Measurements from ENCODE around the gene OR4C5. TPM values are rescaled to one million over a fixed set of nuclear protein-coding genes. Genes with fewer than 3 reads are reported as not detected.
"Not testable (repeated sequence)": the region's sequence is repeated elsewhere in the genome, so short reads cannot be mapped to it uniquely, and the experiment has no call there.

OR4C5 gene
- total RNA-seq: not detected
- long read RNA-seq: 0 reads

DNA sequence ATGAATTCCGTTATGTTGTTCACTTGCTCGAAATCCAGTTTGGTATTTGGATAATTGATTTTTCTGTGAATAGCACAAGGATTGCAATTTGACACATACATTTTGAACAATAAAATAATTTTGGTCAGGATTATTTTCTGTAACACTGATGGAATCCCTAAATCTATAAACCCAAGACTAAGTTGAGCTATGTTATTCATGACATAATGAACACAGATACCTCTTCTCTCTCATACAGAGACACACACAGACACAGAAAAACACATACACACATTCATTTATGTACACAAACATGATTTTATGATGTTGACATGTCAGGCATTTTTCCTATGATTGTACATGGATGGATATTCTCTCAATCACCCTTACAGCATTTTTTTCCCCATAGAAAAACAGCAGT, at the start of gene OR4C5:
Gene OR4C5 (minus strand): TSS at position 101 of the 400 bp plus-strand sequence. CDS start 0 bp downstream, at position 101.
- no peak for ATAC-seq
- no peak for DNase-seq

DNA sequence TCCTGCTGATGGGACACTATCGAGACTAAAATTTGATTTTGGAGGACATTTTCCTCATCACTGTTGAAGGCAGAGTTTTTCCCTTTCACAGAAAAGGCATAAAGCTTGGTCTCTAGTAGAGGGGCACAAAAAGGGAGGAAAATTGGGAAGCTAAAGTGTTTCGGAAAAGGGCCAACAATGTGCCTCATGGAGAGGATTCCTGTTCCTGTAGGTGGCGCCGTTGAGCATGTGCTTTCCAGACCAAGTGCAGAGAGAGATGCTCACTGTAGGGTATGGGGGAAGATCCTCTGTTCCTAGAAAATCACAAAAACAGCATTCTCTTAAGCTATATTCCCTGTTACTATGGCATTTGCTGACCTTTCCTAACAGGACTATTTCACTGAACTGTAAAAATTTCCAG, 18.4 kb upstream of the OR4C5 start:
- intact Hi-C loops (cut with DNase I, micrococcal nuclease): no loop called here
- ATAC-seq: no peak

More for the DNA sequence above, at the start of gene OR4C5:
- intact Hi-C loops (cut with DNase I, micrococcal nuclease): no loop called here

DNA sequence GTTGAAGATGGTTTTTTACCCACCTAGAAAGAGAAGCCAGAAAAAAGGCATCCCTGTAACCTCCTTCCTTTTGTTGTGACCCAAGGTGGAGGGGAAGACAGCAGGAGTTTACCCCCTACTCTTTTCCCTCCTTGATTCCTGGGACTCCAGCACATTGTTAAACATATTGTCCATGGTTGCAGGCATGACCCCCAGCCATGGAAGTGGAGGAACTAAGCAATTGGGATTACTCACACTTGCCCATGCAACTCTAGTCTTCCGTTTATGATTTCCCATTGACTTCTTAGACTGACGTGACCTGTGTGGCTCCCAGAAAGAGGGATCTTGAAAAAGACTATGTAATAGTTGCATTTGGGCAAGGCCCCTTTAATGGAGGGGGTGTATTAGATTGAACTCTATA, 17.9 kb upstream of the OR4C5 start:
- ATAC-seq; intact Hi-C loops (cut with DNase I, micrococcal nuclease); DNase-seq: not testable (repeated sequence)

More for the DNA sequence above, 18.4 kb upstream of the OR4C5 start:
- DNase-seq: no peak

DNA sequence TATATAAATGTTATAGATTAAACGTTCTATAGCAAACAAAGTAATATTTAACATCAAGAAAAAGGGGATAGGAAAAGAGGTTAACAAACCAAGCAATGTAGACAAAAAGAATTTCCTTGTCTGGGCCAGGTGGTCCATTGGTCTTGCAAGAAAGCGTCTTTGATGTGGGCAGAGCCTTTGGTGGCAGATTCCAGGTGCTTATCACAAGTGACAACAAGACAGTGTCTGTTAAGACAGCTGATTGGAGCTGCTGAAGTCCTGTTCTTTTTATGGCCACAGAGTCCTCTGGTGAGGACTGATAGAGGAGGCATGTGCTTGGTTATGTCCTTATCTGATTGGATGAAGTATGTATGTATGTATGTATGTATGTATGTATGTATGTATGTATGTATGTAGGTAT, 5.0 kb downstream of the OR4C5 start:
- ATAC-seq; intact Hi-C loops (cut with DNase I, micrococcal nuclease); DNase-seq: not testable (repeated sequence)

DNA sequence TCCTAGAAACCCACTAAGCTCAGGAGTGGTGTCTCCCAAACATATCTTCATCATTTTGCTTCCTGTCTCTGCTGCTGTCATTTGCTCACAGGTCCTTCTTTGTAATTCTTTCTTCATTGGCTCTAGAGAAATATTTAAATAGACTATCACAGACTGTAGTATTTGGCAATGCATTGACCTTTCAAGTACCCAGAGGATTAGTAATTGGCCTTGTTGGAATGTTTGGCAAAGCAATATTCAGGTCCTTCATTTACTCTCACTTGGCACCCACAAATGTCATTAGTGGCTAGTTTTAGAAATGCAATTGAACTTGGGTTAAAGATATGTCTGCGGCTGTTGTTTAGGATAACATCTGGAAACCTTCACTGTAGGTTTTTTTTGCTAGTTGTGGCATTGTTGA, 11.6 kb downstream of the OR4C5 start:
- intact Hi-C loops (cut with DNase I, micrococcal nuclease): no loop called here
- DNase-seq (no peak), ATAC-seq (no peak)

DNA sequence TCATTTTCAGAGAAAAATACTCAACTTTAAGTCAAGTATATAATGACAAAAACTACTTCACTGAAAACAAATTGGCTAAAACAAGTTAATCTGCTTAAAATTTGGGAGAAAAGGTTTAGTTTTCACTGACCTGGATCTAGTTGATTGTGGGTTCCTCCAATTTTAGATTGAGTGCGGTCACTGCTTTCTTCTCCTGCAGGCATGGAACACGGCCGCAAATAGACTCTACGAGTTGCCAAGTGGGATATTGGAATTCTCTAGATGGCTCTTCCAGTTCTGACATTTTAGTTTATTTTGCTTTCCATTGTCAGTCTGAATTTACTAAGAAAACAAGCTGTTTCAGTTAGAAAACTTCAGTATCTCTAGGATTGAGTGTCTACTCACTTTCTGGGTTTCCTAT, 12.3 kb downstream of the OR4C5 start:
- no peak for ATAC-seq
- DNase-seq: no peak
- intact Hi-C loops (cut with DNase I, micrococcal nuclease): no loop called here

DNA sequence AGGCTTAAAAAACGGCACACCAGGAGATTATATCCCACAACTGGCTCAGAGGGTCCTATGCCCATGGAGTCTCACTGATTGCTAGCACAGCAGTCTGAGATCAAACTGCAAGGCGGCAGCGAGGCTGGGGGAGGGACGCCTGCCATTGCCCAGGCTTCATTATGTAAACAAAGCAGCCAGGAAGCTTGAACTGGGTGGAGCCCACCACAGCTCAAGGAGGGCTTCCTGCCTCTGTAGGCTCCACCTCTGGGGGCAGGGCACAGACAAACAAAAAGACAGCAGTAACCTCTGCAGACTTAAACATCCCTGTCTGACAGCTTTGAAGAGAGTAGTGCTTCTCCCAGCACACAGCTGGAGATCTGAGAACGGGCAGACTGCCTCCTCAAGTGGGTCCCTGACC, 20.0 kb downstream of the OR4C5 start:
- intact Hi-C loops (cut with DNase I, micrococcal nuclease); DNase-seq; ATAC-seq: not testable (repeated sequence)

DNA sequence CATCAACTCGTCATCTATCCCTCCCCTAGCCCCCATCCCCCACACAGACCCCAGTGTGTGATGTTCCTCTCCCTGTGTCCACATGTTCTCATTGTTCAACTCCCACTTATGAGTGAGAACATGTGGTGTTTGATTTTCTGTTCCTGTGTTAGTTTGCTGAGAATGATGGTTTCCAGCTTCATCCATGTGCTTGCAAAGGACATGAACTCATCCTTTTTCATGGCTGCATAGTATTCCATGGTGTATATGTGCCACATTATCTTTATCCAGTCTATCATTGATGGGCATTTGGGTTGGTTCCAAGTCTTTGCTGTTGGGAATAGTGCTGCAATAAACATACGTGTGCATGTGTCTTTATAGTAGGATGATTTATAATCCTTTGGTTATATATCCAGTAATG, 23.8 kb downstream of the OR4C5 start:
- ATAC-seq; intact Hi-C loops (cut with DNase I, micrococcal nuclease): not testable (repeated sequence)

DNA sequence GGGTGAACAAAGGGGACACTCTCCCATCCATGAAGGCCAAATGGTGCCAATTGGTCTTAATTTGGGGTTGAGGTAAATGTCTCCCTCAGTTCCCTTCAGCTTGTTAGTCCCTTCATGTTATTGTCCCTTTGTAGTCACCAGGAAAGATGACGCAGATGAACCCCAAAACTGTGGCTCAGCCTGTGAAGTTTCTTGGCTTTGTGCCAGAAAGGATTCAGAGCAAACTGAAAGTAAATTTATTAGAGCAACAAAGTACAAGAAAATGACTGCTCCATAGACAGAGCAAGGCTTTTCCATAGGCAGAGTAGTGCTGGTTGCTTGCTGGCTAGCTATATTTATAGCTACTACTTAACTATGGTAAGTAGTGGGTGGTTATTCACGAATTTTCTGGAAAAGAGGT, 24.8 kb downstream of the OR4C5 start:
- DNase-seq: no peak
- ATAC-seq: no peak
- intact Hi-C loops (cut with DNase I, micrococcal nuclease): no loop called here

More for the DNA sequence above, 23.8 kb downstream of the OR4C5 start:
- not testable (repeated sequence) for DNase-seq

DNA sequence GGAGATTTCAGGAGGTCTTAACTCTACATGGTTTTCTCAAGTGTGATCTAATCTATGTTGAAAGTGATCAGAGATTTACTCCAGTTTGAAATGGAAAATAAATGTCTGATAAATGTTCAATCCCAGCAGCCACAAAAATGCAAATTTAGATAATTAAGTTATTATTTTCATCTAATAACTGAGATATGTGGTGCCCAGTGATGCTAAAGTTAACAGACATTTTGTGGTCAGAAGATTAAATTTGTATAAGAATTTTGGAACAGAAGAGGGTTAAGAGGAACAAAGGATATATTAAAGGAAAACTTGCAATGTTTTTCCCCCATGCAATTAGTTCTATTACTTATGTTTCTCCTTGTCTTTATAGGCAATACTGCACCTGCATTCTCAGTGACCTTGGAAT, 41.6 kb downstream of the OR4C5 start, which contains the start of gene OR4C3:
Gene OR4C3 (plus strand): TSS at position 301 of the 400 bp plus-strand sequence. CDS start 102 bp downstream, outside the sequence.
- DNase-seq; ATAC-seq; intact Hi-C loops (cut with DNase I, micrococcal nuclease): not testable (repeated sequence)

DNA sequence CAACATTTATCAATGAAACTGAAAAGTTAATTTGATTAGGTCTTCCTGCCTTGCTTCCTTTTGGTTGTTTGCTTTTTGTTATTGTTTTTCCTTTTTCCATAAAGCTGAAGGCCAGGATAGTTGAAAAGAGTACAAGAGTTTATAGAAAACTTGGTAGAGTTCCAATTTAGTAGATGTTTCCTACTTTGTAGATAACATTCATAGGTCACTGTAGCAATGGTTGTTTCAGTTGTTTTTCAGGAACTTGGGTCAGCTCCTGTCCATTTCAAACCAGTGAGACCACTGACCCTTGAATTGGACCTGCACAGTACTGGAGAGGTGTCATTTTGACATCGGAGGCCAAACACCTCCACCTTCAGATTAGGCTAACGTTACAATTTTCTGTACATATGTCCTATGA, 46.5 kb downstream of the OR4C5 start:
- intact Hi-C loops (cut with DNase I, micrococcal nuclease); ATAC-seq; DNase-seq: not testable (repeated sequence)

Other genes with a start within 250 kb of the OR4C5 start
- gene OR4B1, start 149.7 kb downstream of the OR4C5 start, total RNA-seq: not detected
- gene OR4X2, start 121.4 kb downstream of the OR4C5 start, total RNA-seq: not detected
- gene OR4X1, start 102.6 kb downstream of the OR4C5 start, total RNA-seq: not detected
- not detected for gene OR4S1, start 60.2 kb downstream of the OR4C5 start, total RNA-seq
- gene OR4C3, start 41.5 kb downstream of the OR4C5 start, total RNA-seq: not detected
- gene OR4A47, start 122.3 kb upstream of the OR4C5 start, total RNA-seq: not detected